ENCODE data around the gene FHAD1. TPM values are rescaled to one million over a fixed set of nuclear protein-coding genes. Genes with fewer than 3 reads are reported as not detected.

Gene FHAD1
- total and polyA plus RNA-seq, 9 of the 15 experiments (the other 6 are each of a cell fraction or from before 2014, with no cell fraction given) = 0.32 to 2.1 (median 1.5) TPM; not detected in 1

- TF ChIP-seq EP300 (IDR thresholded peaks at IDR 0.05; ENCODE audit: low read length) (no peak), UBTF (IDR thresholded peaks at IDR 0.05; ENCODE audit: borderline replicate concordance in 1 of 2, low read depth in 2 of 2, low read length in 2 of 2) (no peak), ZBTB12 (CRISPR knock-in tag; IDR thresholded peaks at IDR 0.05) (no peak), KDM5B (IDR thresholded peaks at IDR 0.05; ENCODE audit: insufficient replicate concordance, low read depth, low read length) (no peak), ZNF518B (CRISPR knock-in tag; IDR thresholded peaks at IDR 0.05) (no peak), CEBPG (CRISPR knock-in tag; IDR thresholded peaks at IDR 0.05) (no peak), CEBPG (tag; conservative IDR thresholded peaks at IDR 0.05 in 1 of 2, IDR thresholded peaks at IDR 0.05 in 1 of 2) (no peak), KLF6 (CRISPR knock-in tag; IDR thresholded peaks at IDR 0.05; ENCODE audit: borderline replicate concordance) (no peak), ZNF785 (CRISPR knock-in tag; IDR thresholded peaks at IDR 0.05) (no peak), TCF7L2 (IDR thresholded peaks at IDR 0.05; ENCODE audit: low read depth, low read length) (no peak), GATA2 (CRISPR knock-in tag; IDR thresholded peaks at IDR 0.05) (0 out of 2 replicates have a peak, but pooled peaks have one; percentile 10), CBX3 (IDR thresholded peaks at IDR 0.05; ENCODE audit: borderline replicate concordance in 1 of 2, low read length in 2 of 2) (no peak), MLLT1 (IDR thresholded peaks at IDR 0.05) (no peak), SMC3 (conservative IDR thresholded peaks at IDR 0.05; ENCODE audit: insufficient read depth, low read depth, low read length) (peak; percentile 79)
Observed at GRCh38 chr1:15272009-15272781, 25.2 kb downstream of the FHAD1 start (continued).

Measured in K562 (cell line).